Globus pallidus (tissue), 1 donor: ENCODE results near the gene EIF5AL1.
A peak's percentile ranks its signal among the peaks of the same experiment; 100 is the strongest.
"Not testable (repeated sequence)": the region's sequence is repeated elsewhere in the genome, so short reads cannot be mapped to it uniquely, and the experiment has no call there.

Source experiments
- DNase-seq: peaks from one replicate; pipeline ENCODE4 v3.0.0-alpha.2; 2015; ENCODE audit warnings: low spot score

Gene EIF5AL1

DNA sequence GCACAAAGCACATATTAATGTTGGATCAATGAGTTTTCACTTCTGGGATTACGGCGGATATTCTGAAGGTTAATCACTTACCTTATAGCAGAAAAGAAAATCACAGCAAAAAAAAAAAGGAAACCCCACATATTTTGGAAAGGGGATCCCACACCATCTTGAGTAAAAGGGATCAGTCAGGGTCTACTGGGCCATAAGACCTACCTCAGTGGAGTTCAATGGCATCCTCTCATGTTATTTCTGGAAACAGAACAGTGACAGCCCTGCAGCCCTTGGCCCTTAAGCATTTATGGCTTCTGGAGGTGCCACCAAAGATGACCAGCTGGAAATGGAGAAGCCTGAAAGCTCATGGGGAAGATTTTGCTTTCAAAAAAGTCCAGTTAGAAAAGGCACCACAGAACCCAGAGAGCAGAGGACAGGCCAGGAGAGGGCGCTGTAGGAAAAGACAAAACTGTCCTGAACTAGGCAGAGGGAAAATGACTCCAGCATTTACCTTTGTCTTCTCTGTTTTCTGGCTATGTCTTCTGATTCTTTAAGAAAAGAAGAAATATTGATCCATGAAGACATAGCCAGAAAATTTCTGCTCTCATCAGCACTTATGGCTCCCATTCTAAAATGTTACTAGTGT is 2.9 kb upstream of the EIF5AL1 start:
- DNase-seq, result not testable (repeated sequence)

- not testable (repeated sequence) for DNase-seq
Observed at GRCh38 chr10:79509934-79510508, 2.3 kb upstream of the EIF5AL1 start.

- not testable (repeated sequence) for DNase-seq
Observed at GRCh38 chr10:79516532-79517205, 4.3 kb downstream of the EIF5AL1 start.

GRCh38 chr10:79517567-79517966 is 5.2 kb downstream of the EIF5AL1 start:
- DNase-seq, result not testable (repeated sequence)

DNA sequence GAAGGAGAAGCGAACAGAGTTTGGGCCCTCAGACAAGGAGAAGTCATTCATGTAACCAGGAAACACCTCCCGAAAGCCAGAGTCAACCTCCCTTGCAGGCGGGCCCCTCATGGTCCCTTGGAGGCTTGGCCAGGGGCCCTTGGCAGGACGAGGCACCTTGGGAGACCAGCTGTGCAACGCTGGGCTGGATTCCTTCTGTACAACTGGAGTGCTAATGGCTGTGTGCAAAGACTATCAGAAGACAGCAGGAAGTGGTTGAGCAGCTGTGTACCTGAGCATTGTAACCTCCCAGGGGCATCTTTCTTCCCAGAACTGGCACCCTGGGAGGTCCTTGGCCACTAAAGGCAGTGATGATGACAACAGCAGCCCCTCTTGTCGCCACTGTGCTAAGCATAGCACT is 9.4 kb downstream of the EIF5AL1 start:
- not testable (repeated sequence) for DNase-seq

DNA sequence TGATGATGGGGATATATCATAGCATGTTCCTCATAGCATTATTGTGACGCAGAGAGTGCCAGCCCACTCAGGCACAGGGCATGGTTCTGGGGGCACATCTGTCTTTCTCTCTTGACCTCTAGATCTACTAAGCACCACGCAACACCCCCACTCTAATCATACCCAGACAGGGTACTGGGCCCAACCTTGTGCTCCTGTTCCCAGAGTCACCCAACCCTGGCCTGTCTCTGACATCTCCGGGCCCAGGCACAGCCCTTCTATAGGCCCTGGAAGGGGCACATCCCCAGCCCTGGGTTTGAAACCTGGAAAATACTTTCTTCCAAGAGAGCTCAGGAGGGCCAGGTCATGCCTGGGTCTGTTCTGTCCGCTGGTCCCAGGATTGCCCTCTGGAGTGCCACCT is 10.1 kb downstream of the EIF5AL1 start:
- DNase-seq, result not testable (repeated sequence)

DNA sequence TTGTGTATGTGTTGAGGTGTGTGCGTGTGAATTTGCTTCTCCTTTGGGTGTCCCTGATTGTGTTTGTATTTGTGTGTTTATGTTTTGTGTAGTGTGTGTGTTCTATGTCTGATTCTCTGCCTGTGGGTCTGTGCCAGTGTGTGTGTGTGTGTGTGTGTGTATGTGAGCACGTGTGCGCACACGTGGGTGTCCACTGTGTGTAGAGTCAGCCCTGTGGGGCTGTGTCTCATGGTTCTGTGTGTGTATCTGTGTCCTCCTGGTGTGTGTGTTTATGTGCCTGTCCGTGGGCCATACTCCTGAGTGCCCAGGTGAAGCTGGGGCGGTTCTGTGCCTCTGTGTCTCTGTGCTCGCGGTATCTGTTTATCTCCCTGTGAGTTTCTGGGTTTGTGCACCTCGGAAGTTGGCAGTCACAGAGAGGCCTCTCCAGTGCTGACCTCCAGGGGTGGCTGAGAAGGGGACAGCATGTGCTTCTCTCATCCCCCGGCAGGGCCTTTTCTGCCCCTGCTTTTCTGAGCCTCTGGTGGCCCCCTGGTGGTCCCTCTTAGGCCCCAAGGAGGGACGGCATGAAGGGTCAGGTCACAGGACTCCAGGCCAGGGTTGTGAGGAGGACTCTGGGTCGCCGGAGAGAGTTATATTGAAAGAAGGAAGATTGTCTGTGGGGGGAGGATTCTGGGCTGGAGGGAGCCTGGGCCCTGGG is 11.0 kb downstream of the EIF5AL1 start:
- not testable (repeated sequence) for DNase-seq

DNA sequence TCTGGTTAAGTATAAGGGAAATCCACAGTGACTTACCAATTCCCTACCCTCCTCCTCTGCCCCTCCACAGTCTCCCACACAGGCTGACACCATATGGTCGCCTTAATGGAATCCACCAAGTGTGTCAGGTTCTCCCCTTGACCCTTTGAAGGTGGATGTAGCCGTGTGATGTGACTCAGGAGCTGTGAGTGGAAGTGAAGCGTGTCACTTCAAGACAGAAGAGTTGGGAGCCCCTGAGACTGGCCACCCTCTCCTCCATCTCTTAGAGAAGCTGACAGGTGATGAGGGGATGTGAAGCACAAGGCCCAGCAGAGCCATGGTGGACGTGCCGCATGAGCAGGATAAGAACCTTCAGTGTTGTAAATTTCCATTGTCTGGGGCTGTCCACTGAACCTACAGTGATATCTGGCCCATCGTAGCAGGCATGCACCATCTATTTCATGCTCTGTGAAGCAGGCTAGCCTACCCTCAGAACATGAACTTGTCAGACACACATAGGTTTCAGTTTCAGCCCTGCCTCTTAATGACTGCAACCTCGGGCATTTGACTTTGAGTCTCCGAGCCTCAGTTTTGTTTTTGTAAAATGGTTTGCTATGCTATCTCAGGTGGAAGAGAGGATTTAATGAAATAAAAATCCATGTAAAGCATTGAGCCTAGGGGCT is 12.8 kb downstream of the EIF5AL1 start:
- DNase-seq, result not testable (repeated sequence)

- not testable (repeated sequence) for DNase-seq
Observed at GRCh38 chr10:79528261-79528660, 15.9 kb downstream of the EIF5AL1 start.

DNA sequence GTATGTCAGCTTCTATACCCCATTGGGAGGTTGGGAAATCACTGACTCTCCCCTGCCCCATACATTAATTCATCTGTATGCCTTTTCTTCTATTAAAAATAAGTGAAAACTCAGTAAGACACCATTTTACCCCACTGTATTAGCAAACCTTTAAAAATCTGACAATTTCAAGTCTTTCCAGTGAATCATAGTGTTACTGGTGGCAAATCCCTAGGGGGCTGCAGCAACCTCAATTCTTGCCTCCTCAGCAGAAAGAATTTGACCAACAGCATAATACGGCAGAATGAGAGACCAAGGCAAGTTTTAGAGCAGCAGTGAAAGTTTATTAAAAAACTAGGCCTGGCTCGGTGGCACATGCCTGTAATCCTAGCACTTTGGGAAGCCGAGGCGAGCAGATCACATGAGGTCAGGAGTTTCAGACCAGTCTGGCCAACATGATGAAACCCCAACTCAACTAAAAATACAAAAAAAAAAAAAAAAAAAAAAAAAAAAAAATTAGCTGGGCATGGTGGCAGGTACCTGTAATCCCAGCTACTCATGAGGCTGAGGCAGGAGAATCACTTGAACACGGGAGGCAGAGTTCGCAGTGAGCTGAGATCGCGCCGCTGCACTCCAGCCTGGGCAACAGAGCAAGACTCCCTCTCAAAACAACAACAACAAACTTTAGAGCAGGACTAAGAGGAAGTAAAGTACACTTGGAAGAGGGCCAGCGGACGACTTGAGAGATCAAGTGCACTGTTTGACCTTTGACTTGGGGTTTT is 21.0 kb downstream of the EIF5AL1 start:
- not testable (repeated sequence) for DNase-seq

GRCh38 chr10:79533903-79534175 is 21.5 kb downstream of the EIF5AL1 start:
- not testable (repeated sequence) for DNase-seq

DNA sequence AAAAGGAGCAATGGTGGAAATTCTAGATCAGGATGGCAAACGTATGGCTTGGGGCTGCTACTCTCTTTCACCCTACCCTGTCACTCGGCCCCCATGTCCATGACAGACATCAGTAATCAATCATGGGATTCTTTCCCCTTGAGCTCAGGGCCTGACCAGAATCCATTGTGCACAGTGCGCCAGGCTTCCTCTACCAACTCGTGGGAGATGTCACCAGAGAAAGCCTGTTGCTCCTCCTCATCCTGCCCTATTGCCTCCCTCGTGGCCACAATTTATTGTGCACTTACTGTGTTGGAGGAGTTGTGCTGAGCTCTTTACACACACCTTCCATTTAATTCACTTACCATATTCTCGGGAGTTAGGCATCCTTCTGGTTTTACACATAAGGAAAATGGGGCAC is 26.0 kb downstream of the EIF5AL1 start:
- not testable (repeated sequence) for DNase-seq

- DNase-seq, result not testable (repeated sequence)
Observed at GRCh38 chr10:79540930-79541329, 28.6 kb downstream of the EIF5AL1 start.

GRCh38 chr10:79542626-79543025 is 30.3 kb downstream of the EIF5AL1 start:
- peak; percentile 4 for DNase-seq

DNA sequence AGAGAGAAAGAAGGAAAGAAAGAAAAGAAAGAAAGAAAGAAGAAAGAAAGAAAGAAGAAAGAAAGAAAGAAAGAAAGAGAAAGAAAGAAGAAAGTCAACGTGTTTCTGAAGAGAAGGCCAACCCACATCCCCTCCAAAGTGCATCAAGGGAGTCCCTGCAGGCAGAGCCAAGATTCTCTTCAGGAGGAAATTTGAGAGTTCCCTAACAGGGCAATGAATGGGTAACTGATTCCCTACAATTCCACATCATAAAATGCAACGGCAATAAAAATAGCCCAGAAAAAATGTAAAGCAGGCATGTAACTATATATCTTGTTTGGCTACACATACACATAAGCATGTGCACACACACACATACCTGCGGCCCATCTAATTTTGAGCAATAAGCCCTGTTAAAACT is 32.1 kb downstream of the EIF5AL1 start:
- not testable (repeated sequence) for DNase-seq

- DNase-seq, result not testable (repeated sequence)
Observed at GRCh38 chr10:79544926-79545659, 32.8 kb downstream of the EIF5AL1 start.

DNA sequence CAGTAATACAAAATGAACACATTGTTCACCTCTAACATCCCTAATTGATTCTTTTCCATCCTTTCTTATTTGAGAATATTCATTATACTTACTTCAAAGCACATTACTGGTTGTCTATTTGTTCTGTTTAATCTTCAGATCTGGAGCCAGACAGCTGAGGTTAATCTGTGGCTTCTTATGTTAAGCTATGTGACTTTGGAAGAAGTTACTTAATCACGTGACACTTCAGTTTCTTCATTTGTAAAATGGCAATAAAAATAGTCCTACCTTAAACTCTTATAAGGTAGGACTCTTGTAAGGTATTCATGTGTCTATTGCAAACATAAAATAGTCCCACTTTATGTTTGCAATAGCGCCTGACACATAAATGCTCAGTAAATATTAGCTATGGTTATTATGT is 34.8 kb downstream of the EIF5AL1 start:
- not testable (repeated sequence) for DNase-seq

GRCh38 chr10:79547973-79548372 is 35.6 kb downstream of the EIF5AL1 start:
- DNase-seq, result no peak

- no peak for DNase-seq
Observed at GRCh38 chr10:79552143-79552542, 39.8 kb downstream of the EIF5AL1 start.

DNA sequence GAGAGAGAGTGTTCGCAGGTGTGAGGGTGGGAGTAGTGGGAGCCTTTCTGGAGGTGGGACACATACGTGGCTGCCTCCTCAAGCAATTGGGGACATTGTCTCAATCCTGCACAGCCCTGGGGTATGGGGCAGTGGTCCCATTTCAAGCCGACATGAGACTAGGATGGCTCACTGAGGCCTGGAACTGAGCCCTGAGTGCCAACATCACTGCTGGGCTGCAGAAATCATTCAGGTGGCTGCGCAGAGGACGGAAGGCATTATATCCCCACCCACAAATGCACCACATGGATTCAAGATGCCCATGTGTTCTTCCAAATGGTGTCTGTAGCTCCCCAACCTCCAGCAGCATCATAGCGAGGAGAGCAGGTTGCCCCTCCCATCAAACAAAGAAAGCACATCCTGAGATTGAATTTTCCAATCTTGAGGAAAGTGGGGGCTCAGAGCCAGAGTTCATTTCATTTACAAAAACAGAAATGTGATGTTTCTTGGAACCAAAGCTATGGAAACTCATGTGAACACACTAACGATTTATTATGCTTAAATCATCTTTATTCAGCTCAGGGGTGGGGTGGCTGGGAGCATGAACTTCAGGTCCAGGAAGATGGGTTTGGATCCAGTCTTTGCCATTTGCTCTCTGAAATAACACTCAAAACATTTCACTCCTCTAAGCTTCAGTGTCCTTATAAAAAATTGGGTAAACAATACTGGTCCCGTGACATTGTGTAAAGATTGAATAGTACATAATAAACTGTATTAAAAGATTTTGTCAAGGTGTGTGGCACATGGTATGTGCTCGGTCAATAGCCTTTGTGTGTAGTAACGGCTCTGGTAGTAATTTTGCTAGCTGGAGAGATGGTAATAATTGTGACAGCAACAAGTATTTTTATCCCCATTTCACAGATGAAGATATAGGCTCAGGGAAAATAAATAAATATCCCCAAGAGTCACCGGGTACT is 43.3 kb downstream of the EIF5AL1 start:
- no peak for DNase-seq
